ENCODE measurements around the gene CLECL1.

CLECL1 gene

GRCh38 chr12:9732921-9733461 is at the start of gene CLECL1:
TSS of gene CLECL1 (minus strand) at chr12:9733097.
- no peak for DNase-seq

GRCh38 chr12:9781360-9781759 is 48.5 kb upstream of the CLECL1 start:
- no peak for DNase-seq

GRCh38 chr12:9779209-9779608 is 46.3 kb upstream of the CLECL1 start:
- no peak for DNase-seq

- no peak for DNase-seq
Measured at GRCh38 chr12:9776781-9777180, 43.9 kb upstream of the CLECL1 start.

- no peak for DNase-seq
Measured at GRCh38 chr12:9773216-9773877, 40.5 kb upstream of the CLECL1 start.

GRCh38 chr12:9763025-9763424 is 30.1 kb upstream of the CLECL1 start:
- DNase-seq: no peak

GRCh38 chr12:9762369-9762768 is 29.5 kb upstream of the CLECL1 start:
- DNase-seq: no peak

- DNase-seq: no peak
Measured at GRCh38 chr12:9761419-9761781, 28.5 kb upstream of the CLECL1 start.

GRCh38 chr12:9760699-9761418 is 28.0 kb upstream of the CLECL1 start, which contains the start of gene CD69:
TSS of gene CD69 (minus strand) at chr12:9760901. CDS start at chr12:9760820, 81 bp downstream.
- DNase-seq: peak; percentile 57

GRCh38 chr12:9760120-9760519 is 27.2 kb upstream of the CLECL1 start:
- DNase-seq: no peak

GRCh38 chr12:9759694-9760093 is 26.8 kb upstream of the CLECL1 start:
- DNase-seq: no peak

- DNase-seq: no peak
Measured at GRCh38 chr12:9758119-9758518, 25.2 kb upstream of the CLECL1 start.

GRCh38 chr12:9757433-9758025 is 24.6 kb upstream of the CLECL1 start:
- DNase-seq: no peak

GRCh38 chr12:9756706-9757105 is 23.8 kb upstream of the CLECL1 start:
- DNase-seq: no peak

GRCh38 chr12:9756170-9756569 is 23.3 kb upstream of the CLECL1 start:
- DNase-seq: no peak

GRCh38 chr12:9755567-9755966 is 22.7 kb upstream of the CLECL1 start:
- DNase-seq: no peak

- no peak for DNase-seq
Measured at GRCh38 chr12:9755035-9755434, 22.1 kb upstream of the CLECL1 start.

GRCh38 chr12:9754099-9754927 is 21.4 kb upstream of the CLECL1 start:
- no peak for DNase-seq

- no peak for DNase-seq
Measured at GRCh38 chr12:9753498-9753897, 20.6 kb upstream of the CLECL1 start.

- DNase-seq: no peak
Measured at GRCh38 chr12:9753073-9753472, 20.2 kb upstream of the CLECL1 start.

- DNase-seq: no peak
Measured at GRCh38 chr12:9752145-9752933, 19.4 kb upstream of the CLECL1 start.

All from activated CD4-positive, CD25-positive, alpha-beta regulatory T cell treated with anti-CD3 and anti-CD28 coated beads, Interleukin-2, amount 50 U/mL, for 72 hours (primary cell).